T-cell (primary cell): ENCODE measurements around the gene OTUB1. TPM values are rescaled to one million over a fixed set of nuclear protein-coding genes. Genes with fewer than 3 reads are reported as not detected.

Source experiments
- ATAC-seq, 4 experiments: fragments of 200-7000 bp in 3 of 4; fragments of 150-1000 bp in 1 of 4; cut with Tn5 transposase; replicated peaks in 1 of 4; 1 replicate in 3 of 4; 2 replicates in 1 of 4; pipeline ENCODE4 v1.10.0; 2021; ENCODE audit warnings: moderate library complexity in 3 of 4, mild to moderate bottlenecking in 2 of 4, moderate number of reproducible peaks in 1 of 4
- CTCF ChIA-PET, 2 donors: fragments of 300-600 bp; sonication (Branson Sonifier 250); formaldehyde crosslinking; loops; one replicate each; lab custom pipeline; 2022; ENCODE audit warnings: antibody characterized with exemption in 2 of 2; lab: Charles Lee
- POLR2A ChIA-PET, 2 donors: fragments of 300-600 bp; sonication (Branson Sonifier 250); formaldehyde crosslinking; loops; one replicate each; lab custom pipeline; 2022; ENCODE audit warnings: antibody characterized with exemption in 2 of 2; lab: Charles Lee
- DNase-seq, 35 experiments: peaks; one replicate each; pipeline versions ENCODE4 v3.0.0 to v3.0.0-alpha.2; 2013 to 2023
- H3K27ac ChIP-seq: one replicate; pipeline ENCODE4 v1.5.1; 2013; ENCODE audit warnings: low read length
- H3K27me3 ChIP-seq, 2 experiments: replicated peaks in 1 of 2; 1 replicate in 1 of 2; 2 replicates in 1 of 2; pipeline versions ENCODE4 v1.6.1 to v1.7.0; 2013; ENCODE audit warnings: low read length in 1 of 2, mixed read lengths in 1 of 2; ENCODE audit not compliant: control insufficient read depth in 2 of 2, insufficient read depth in 2 of 2; ENCODE audit errors: extremely low read depth in 1 of 2
- H3K36me3 ChIP-seq, 2 donors: 1 replicate in 1 of 2; 2 replicates in 1 of 2; pipeline versions ENCODE4 v1.6.1 to v1.7.0; 2013; ENCODE audit warnings: low read length in 1 of 2; ENCODE audit not compliant: control insufficient read depth in 2 of 2, insufficient read depth in 1 of 2; ENCODE audit errors: extremely low read depth in 1 of 2
- H3K4me1 ChIP-seq, 2 experiments: 1 replicate in 1 of 2; 2 replicates in 1 of 2; pipeline versions ENCODE4 v1.6.1 to v1.7.0; 2013; ENCODE audit warnings: low read length in 2 of 2, mixed read lengths in 1 of 2; ENCODE audit not compliant: insufficient read depth in 2 of 2, control insufficient read depth in 1 of 2; ENCODE audit errors: extremely low read depth in 1 of 2
- H3K4me3 ChIP-seq, 2 donors: 1 replicate in 1 of 2; 2 replicates in 1 of 2; pipeline versions ENCODE4 v1.5.1 to v1.7.0; 2013; ENCODE audit warnings: mild to moderate bottlenecking in 2 of 2, low read length in 1 of 2, moderate library complexity in 1 of 2; ENCODE audit not compliant: control insufficient read depth in 1 of 2; ENCODE audit errors: extremely low read depth in 1 of 2
- H3K9me3 ChIP-seq: 2 replicates; pipeline ENCODE4 v1.7.0; 2013
- H3K27ac Mint-ChIP-seq, 2 donors: one replicate each; pipeline ENCODE4 v1.8.0; 2020 to 2021; ENCODE audit warnings: mild to moderate bottlenecking in 2 of 2, mixed read lengths in 2 of 2
- H3K27me3 Mint-ChIP-seq, 2 donors: one replicate each; pipeline ENCODE4 v1.8.0; 2021 to 2022; ENCODE audit warnings: mixed read lengths in 2 of 2
- H3K36me3 Mint-ChIP-seq: one replicate; pipeline ENCODE4 v1.8.0; 2021; ENCODE audit warnings: mixed read lengths
- H3K4me1 Mint-ChIP-seq, 3 donors: one replicate each; pipeline ENCODE4 v1.8.0; 2020 to 2022; ENCODE audit warnings: mixed read lengths in 3 of 3, mild to moderate bottlenecking in 1 of 3
- H3K4me3 Mint-ChIP-seq, 3 donors: one replicate each; pipeline ENCODE4 v1.8.0; 2020 to 2022; ENCODE audit warnings: mild to moderate bottlenecking in 3 of 3, mixed read lengths in 3 of 3, moderate library complexity in 3 of 3
- H3K9me3 Mint-ChIP-seq, 3 donors: one replicate each; pipeline ENCODE4 v1.8.0; 2020 to 2022; ENCODE audit warnings: mixed read lengths in 3 of 3
- WGBS: methylation state at CpG from one replicate; pipeline ENCODE4 v1.1.5; 2013; ENCODE audit warnings: missing lambda C conversion rate; ENCODE audit not compliant: insufficient coverage; 5-methylcytosine and 5-hydroxymethylcytosine counted together
- total RNA-seq, 35 experiments: library from RNA in 6 of 35; stranded (reverse) in 6 of 35; fragments of 120-200 nt in 1 of 35; gene quantifications; one replicate each; pipeline versions ENCODE4 v1.2.1 to v1.2.4 and lab custom pipeline; 2013 to 2026

The OTUB1 gene
- total RNA-seq, 5 donors from 2014 or later (not counting 1 experiment from before 2014, with no cell fraction given) = 63.1 to 76.7 (median 67.2) TPM

DNA sequence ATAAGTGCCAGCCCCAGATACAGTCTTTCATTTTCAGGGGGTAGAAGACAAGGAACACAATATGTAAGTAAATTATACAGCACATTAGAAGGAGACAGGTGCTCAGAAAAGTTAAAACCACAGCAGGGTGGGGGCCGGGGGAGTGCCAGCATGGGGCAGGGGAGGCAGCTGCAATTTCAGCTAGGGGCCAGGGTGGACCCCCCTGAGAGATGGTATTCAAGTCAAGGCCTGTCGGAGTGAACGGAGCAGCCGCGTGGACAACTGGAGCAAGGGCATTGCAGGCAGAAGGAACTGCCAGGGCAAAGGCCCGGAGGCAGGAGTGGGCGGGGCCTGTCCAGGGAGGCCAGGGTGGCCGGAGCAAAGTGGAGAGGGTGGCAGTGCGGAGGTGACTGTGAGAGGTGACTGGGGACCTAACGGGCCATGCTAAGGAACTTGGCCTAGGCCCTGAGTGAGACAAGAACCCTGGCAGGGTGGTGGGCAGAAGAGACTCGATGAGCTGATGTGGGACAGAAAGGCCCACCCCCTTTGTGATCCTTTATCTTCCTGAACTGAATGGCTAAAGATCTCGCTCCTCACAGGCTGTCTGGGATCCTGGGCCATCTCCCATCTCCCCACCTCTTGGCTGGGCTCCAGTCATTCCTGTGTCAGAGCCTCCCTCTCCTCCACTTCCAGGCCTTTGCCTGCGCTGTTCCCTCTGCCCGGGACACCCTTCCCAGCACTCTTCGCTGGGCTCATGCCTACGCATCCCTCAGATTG lies 27.1 kb downstream of the OTUB1 start:
- ATAC-seq = no peak
- 81% methylated on average over 15 of the region's 16 CpGs for WGBS

DNA sequence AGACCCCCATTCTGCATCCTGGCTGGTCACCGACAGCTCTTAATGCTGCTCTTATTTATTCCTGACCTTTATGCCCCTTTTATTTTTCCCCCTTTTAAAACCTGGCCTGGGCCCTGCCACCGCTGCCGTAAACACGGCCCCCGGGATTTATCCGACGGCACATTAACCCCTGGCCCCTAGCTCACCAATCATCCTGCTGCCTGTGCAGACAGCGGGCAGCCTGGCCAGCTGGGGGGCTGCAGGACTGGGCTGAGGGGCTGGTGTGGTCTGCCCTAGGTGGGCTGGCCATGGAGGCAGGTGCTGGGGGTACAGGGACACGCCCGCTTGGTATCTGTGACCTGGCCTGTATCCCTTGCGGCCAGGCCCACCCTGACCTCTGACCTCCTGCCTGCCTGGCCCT lies 28.1 kb downstream of the OTUB1 start:
- no peak overlapping the region for H3K27ac Mint-ChIP-seq
- peaks cover 0 to 17% of the 10 kb centered on the region in 2 experiments for H3K27me3 ChIP-seq
- no peaks in the 10 kb centered on the region for H3K36me3 Mint-ChIP-seq
- H3K36me3 ChIP-seq = no peaks in the 10 kb centered on the region
- ATAC-seq (no peak), DNase-seq (no peak)
- H3K4me1 ChIP-seq = no peaks in the 10 kb centered on the region
- peaks cover 0 to 10% (median 0%) of the 10 kb centered on the region in 3 donors for H3K9me3 Mint-ChIP-seq
- no peak overlapping the region for H3K4me3 Mint-ChIP-seq
- WGBS = 93% methylated on average over 10 of the region's 11 CpGs
- no peak overlapping the region for H3K27ac ChIP-seq
- CTCF ChIA-PET = no interaction called here
- H3K27me3 Mint-ChIP-seq = peaks cover 0 to 3% of the 10 kb centered on the region in 2 donors
- H3K4me3 ChIP-seq = no peak overlapping the region
- H3K9me3 ChIP-seq = no peaks in the 10 kb centered on the region
- POLR2A ChIA-PET = no interaction called here
- H3K4me1 Mint-ChIP-seq = no peaks in the 10 kb centered on the region

More for the DNA sequence above, 27.1 kb downstream of the OTUB1 start:
- ChIA-PET POLR2A (no interaction called here), CTCF (no interaction called here)
- H3K36me3 ChIP-seq = no peaks in the 10 kb centered on the region
- H3K4me1 Mint-ChIP-seq = peaks cover 0 to under 1% (median 0%) of the 10 kb centered on the region in 3 donors
- H3K27ac ChIP-seq = no peak overlapping the region
- H3K4me1 ChIP-seq = no peaks in the 10 kb centered on the region
- no peaks in the 10 kb centered on the region for H3K9me3 ChIP-seq
- H3K36me3 Mint-ChIP-seq = no peaks in the 10 kb centered on the region
- no peak for DNase-seq
- H3K27me3 Mint-ChIP-seq = peaks cover 5 to 8% of the 10 kb centered on the region in 2 donors
- no peak overlapping the region for H3K4me3 ChIP-seq
- peaks cover 0 to 10% (median 0%) of the 10 kb centered on the region in 3 donors for H3K9me3 Mint-ChIP-seq
- H3K27ac Mint-ChIP-seq = no peak overlapping the region
- peaks cover 0 to 28% of the 10 kb centered on the region in 2 experiments for H3K27me3 ChIP-seq
- no peak overlapping the region for H3K4me3 Mint-ChIP-seq

DNA sequence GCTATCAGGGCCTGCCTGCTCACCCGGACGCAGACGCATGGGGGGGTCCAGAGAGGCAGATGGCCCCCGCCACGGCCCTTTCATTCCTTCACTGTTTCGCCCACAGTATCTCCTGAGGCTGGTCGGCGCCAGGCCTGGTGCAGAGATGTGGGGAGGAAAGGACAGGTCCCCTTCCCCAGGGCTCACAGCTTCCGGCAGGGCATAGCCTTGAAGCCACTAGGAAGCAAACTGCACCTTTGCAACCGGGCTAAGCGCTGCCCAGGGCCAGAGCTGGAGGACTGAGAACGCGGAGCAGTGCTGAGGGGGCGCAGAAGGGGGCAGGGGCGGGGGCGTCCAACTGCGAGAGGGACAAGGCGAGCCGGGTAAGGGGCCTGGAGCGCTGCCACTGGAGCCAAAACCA lies 29.3 kb downstream of the OTUB1 start:
- ATAC-seq = no peak
- H3K27me3 Mint-ChIP-seq = no peaks in the 10 kb centered on the region
- POLR2A ChIA-PET = no interaction called here

DNA sequence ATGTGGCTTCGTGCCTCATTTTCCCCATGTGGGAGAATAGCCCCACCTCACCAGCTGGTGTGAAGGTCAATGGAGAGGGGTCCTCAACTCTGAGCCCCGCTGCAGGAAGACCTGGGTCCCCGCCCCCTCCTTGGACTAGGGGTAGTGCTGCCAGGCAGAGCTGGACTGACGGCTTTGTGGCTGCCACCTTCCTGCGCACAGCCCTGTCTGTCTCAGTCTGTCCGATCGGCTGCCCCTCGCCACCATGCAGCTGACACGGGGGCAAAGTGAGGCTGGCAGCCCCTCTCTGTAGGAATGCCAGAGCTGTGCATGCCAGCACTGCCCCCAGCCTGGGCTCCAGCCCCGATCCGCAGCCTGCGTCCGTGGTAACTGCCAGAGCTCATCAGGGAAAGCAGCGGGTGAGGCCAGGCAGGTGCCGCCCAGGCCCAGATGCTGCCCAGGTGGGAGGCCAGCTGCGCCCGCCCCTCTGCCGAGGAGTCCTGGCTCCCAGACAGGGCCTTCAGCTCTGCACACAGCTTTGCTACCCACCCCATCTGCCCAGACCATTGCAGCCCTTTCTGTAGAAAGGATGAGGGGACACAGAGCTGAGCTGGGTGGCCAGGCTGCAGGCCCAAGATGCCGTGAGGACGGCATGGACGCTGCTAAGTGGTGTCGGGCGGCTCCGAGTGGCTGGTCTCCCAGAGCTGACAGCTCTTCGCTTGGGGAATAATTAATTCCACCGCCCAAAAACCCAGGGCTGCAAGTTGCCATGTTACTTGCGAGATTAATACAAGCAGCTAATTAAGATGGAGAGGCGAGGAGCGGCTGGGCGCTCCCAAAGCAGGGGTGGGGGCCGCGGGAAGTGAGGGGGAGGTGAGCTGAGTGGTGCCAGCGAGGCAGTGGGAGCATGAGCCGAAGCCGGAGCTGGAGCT lies 30.0 kb downstream of the OTUB1 start:
- ChIA-PET CTCF (no interaction called here), POLR2A (no interaction called here)
- ATAC-seq (no peak), DNase-seq (no peak)
- H3K4me1 ChIP-seq = no peaks in the 10 kb centered on the region
- 90% methylated on average over 27 of the region's 35 CpGs for WGBS
- Mint-ChIP-seq H3K4me3 (no peak overlapping the region), H3K9me3 (peaks cover 0 to 2% (median 0%) of the 10 kb centered on the region in 3 donors), H3K4me1 (no peaks in the 10 kb centered on the region), H3K27me3 (no peaks in the 10 kb centered on the region), H3K36me3 (no peaks in the 10 kb centered on the region), H3K27ac (no peak overlapping the region)
- H3K27me3 ChIP-seq = peaks cover 0 to 3% of the 10 kb centered on the region in 2 experiments
- H3K4me3 ChIP-seq = no peak overlapping the region
- H3K27ac ChIP-seq = no peak overlapping the region
- H3K9me3 ChIP-seq = no peaks in the 10 kb centered on the region
- H3K36me3 ChIP-seq = no peaks in the 10 kb centered on the region

More for the DNA sequence above, 29.3 kb downstream of the OTUB1 start:
- no peaks in the 10 kb centered on the region for H3K4me1 Mint-ChIP-seq
- no peak overlapping the region for H3K4me3 Mint-ChIP-seq
- no peak overlapping the region for H3K27ac Mint-ChIP-seq
- DNase-seq = no peak
- H3K36me3 ChIP-seq = no peaks in the 10 kb centered on the region
- no peak overlapping the region for H3K4me3 ChIP-seq
- no peaks in the 10 kb centered on the region for H3K4me1 ChIP-seq
- H3K9me3 ChIP-seq = no peaks in the 10 kb centered on the region
- CTCF ChIA-PET = no interaction called here
- 80% methylated on average over 17 of the region's 20 CpGs for WGBS
- H3K36me3 Mint-ChIP-seq = no peaks in the 10 kb centered on the region
- H3K27ac ChIP-seq = no peak overlapping the region
- H3K9me3 Mint-ChIP-seq = peaks cover 0 to 9% (median 0%) of the 10 kb centered on the region in 3 donors
- H3K27me3 ChIP-seq = peaks cover 0 to 7% of the 10 kb centered on the region in 2 experiments

GRCh38 chr11:64017945-64018224 lies 31.6 kb downstream of the OTUB1 start:
- no peaks in the 10 kb centered on the region for H3K9me3 Mint-ChIP-seq
- ATAC-seq (no peak), DNase-seq (no peak)
- no peaks in the 10 kb centered on the region for H3K36me3 Mint-ChIP-seq
- Histone ChIP-seq H3K27me3 (peaks cover 0 to 4% of the 10 kb centered on the region in 2 experiments), H3K27ac (no peak overlapping the region), H3K4me1 (no peaks in the 10 kb centered on the region), H3K4me3 (no peak overlapping the region), H3K9me3 (no peaks in the 10 kb centered on the region), H3K36me3 (no peaks in the 10 kb centered on the region)
- no peak overlapping the region for H3K4me3 Mint-ChIP-seq
- 94% methylated on average over 6 of the region's 7 CpGs for whole genome bisulfite sequencing
- ChIA-PET POLR2A (no interaction called here), CTCF (no interaction called here)
- no peaks in the 10 kb centered on the region for H3K4me1 Mint-ChIP-seq
- H3K27ac Mint-ChIP-seq = no peak overlapping the region
- H3K27me3 Mint-ChIP-seq = no peaks in the 10 kb centered on the region

- H3K36me3 ChIP-seq = no peaks in the 10 kb centered on the region
- no peaks in the 10 kb centered on the region for H3K4me1 ChIP-seq
- H3K9me3 ChIP-seq = no peaks in the 10 kb centered on the region
- peaks cover 0 to 4% of the 10 kb centered on the region in 2 experiments for H3K27me3 ChIP-seq
- CTCF ChIA-PET = no interaction called here
- no peaks in the 10 kb centered on the region for H3K4me1 Mint-ChIP-seq
- POLR2A ChIA-PET = no interaction called here
- WGBS = 83% methylated on average over 8 of the region's 8 CpGs
- H3K27me3 Mint-ChIP-seq = no peaks in the 10 kb centered on the region
- no peak overlapping the region for H3K27ac ChIP-seq
- no peak for DNase-seq
- no peak overlapping the region for H3K27ac Mint-ChIP-seq
- no peak overlapping the region for H3K4me3 Mint-ChIP-seq
- H3K9me3 Mint-ChIP-seq = no peaks in the 10 kb centered on the region
- ATAC-seq = no peak
- no peak overlapping the region for H3K4me3 ChIP-seq
- H3K36me3 Mint-ChIP-seq = no peaks in the 10 kb centered on the region
Observed at GRCh38 chr11:64018310-64018709, 32.1 kb downstream of the OTUB1 start.
